ENCODE measurements around the gene PDZD2. TPM values are rescaled to one million over a fixed set of nuclear protein-coding genes. Genes with fewer than 3 reads are reported as not detected.

Gene PDZD2
- total RNA-seq, 4 donors from 2014 or later = 6.2 to 21.4 (median 11.8) TPM

GRCh38 chr5:31720004-31720403, 81.1 kb downstream of the PDZD2 start:
- intact Hi-C loops (cut with DNase I; ENCODE audit: low total_unique reads) = no loop called here
- no peak overlapping the region for H3K27ac ChIP-seq
- no peak overlapping the region for H3K4me3 ChIP-seq
- no peaks in the 10 kb centered on the region for H3K36me3 ChIP-seq
- TF ChIP-seq POLR2A (IDR thresholded peaks at IDR 0.05) (no peak), CTCF (IDR thresholded peaks at IDR 0.05) (no peak)
- H3K27me3 ChIP-seq = no peaks in the 10 kb centered on the region
- DNase-seq = no peak
- H3K4me1 ChIP-seq = no peaks in the 10 kb centered on the region
- H3K9me3 ChIP-seq = no peaks in the 10 kb centered on the region

- no peak for DNase-seq
- Histone ChIP-seq H3K4me1 (no peaks in the 10 kb centered on the region), H3K27me3 (no peaks in the 10 kb centered on the region), H3K9me3 (no peaks in the 10 kb centered on the region), H3K27ac (no peak overlapping the region), H3K4me3 (no peak overlapping the region), H3K36me3 (no peaks in the 10 kb centered on the region)
- intact Hi-C loops (cut with DNase I; ENCODE audit: low total_unique reads) = no loop called here
- TF ChIP-seq POLR2A (IDR thresholded peaks at IDR 0.05) (no peak), CTCF (IDR thresholded peaks at IDR 0.05) (no peak)
Measured at GRCh38 chr5:31720811-31721345, 81.9 kb downstream of the PDZD2 start.

GRCh38 chr5:31722111-31722510, 83.2 kb downstream of the PDZD2 start:
- no peaks in the 10 kb centered on the region for H3K9me3 ChIP-seq
- DNase-seq = no peak
- no peaks in the 10 kb centered on the region for H3K27me3 ChIP-seq
- intact Hi-C loops (cut with DNase I; ENCODE audit: low total_unique reads) = no loop called here
- no peaks in the 10 kb centered on the region for H3K36me3 ChIP-seq
- TF ChIP-seq CTCF (IDR thresholded peaks at IDR 0.05) (no peak), POLR2A (IDR thresholded peaks at IDR 0.05) (no peak)
- H3K4me3 ChIP-seq = no peak overlapping the region
- H3K4me1 ChIP-seq = no peaks in the 10 kb centered on the region
- H3K27ac ChIP-seq = no peak overlapping the region

- no peaks in the 10 kb centered on the region for H3K4me1 ChIP-seq
- H3K27me3 ChIP-seq = no peaks in the 10 kb centered on the region
- no peak for TF ChIP-seq POLR2A (IDR thresholded peaks at IDR 0.05)
- TF ChIP-seq CTCF (IDR thresholded peaks at IDR 0.05) = no peak
- no peaks in the 10 kb centered on the region for H3K9me3 ChIP-seq
- no peak overlapping the region for H3K27ac ChIP-seq
- intact Hi-C loops (cut with DNase I; ENCODE audit: low total_unique reads) = no loop called here
- H3K4me3 ChIP-seq = no peak overlapping the region
- no peaks in the 10 kb centered on the region for H3K36me3 ChIP-seq
- no peak for DNase-seq
Measured at GRCh38 chr5:31725996-31726395, 87.1 kb downstream of the PDZD2 start.

- intact Hi-C loops (cut with DNase I; ENCODE audit: low total_unique reads) = no loop called here
- no peaks in the 10 kb centered on the region for H3K4me1 ChIP-seq
- H3K9me3 ChIP-seq = no peaks in the 10 kb centered on the region
- H3K27me3 ChIP-seq = no peaks in the 10 kb centered on the region
- no peak for TF ChIP-seq CTCF (IDR thresholded peaks at IDR 0.05)
- TF ChIP-seq POLR2A (IDR thresholded peaks at IDR 0.05) = no peak
- H3K4me3 ChIP-seq = no peak overlapping the region
- H3K36me3 ChIP-seq = no peaks in the 10 kb centered on the region
- no peak overlapping the region for H3K27ac ChIP-seq
- DNase-seq = no peak
Measured at GRCh38 chr5:31726952-31727351, 88.0 kb downstream of the PDZD2 start.
